AG04450 (cell line): ENCODE data around the gene MTHFD2. TPM values are rescaled to one million over a fixed set of nuclear protein-coding genes. Genes with fewer than 3 reads are reported as not detected.

Experiments
- CTCF ChIA-PET: fragments of 300-600, 350-600 bp; formaldehyde crosslinking; extraction: SDS; loops from one replicate; lab custom pipeline; 2022; ENCODE audit warnings: antibody characterized with exemption, inconsistent platforms; lab: Charles Lee
- POLR2A ChIA-PET: fragments of 350-600 bp; formaldehyde crosslinking; extraction: SDS; loops from one replicate; lab custom pipeline; 2021; ENCODE audit warnings: antibody characterized with exemption, inconsistent platforms; lab: Yijun Ruan, JAX
- DNase-seq: peaks from one replicate; pipeline ENCODE4 v3.0.0-alpha.2; 2011; ENCODE audit warnings: low read depth, low spot score
- H3K27ac ChIP-seq: one replicate; pipeline ENCODE4 v1.5.1; 2012; ENCODE audit warnings: low read depth, low read length, control low read depth
- H3K27me3 ChIP-seq: one replicate; pipeline ENCODE4 v1.6.0; 2012; ENCODE audit warnings: low read length; ENCODE audit not compliant: control insufficient read depth, insufficient read depth
- H3K4me3 ChIP-seq: 2 replicates; pipeline ENCODE4 v1.5.1; 2011; ENCODE audit warnings: mild to moderate bottlenecking, low read depth, low read length, control low read depth
- H3K9me3 ChIP-seq: 2 replicates; pipeline ENCODE4 v1.5.1; 2012; ENCODE audit warnings: low read length; ENCODE audit not compliant: control insufficient read depth, insufficient read depth
- CTCF ChIP-seq: IDR thresholded peaks from 2 replicates; pipeline ENCODE4 v1.5.1; 2011; ENCODE audit warnings: low read depth, low read length, control low read depth, inconsistent platforms
- polyA plus RNA-seq: library from polyadenylated mRNA; depleted of rRNA; stranded (reverse); fragments of >200 nt; gene quantifications from 2 replicates; pipeline ENCODE4 v1.2.3, GENCODE V29; 2011

Gene MTHFD2
- polyA plus RNA-seq, 1 experiment, result 299 TPM

GRCh38 chr2:74188696-74189095 lies 9.7 kb upstream of the MTHFD2 start:
- no peak overlapping the region for H3K4me3 ChIP-seq
- H3K9me3 ChIP-seq, result no peaks in the 10 kb centered on the region
- ChIA-PET POLR2A (interaction anchor here (1.2 to 1.5 kb wide), 2 partner anchors 10 kb away, joined by 9 read pairs; partner anchors contain the start of genes MOB1A and MTHFD2), CTCF (interaction anchor here (0.6 to 0.8 kb wide), 2 partner anchors 42 to 155 kb away, joined by 3 to 5 read pairs; no protein-coding TSS in a partner anchor)
- DNase-seq, result no peak
- H3K27me3 ChIP-seq, result peaks cover 7% of the 10 kb centered on the region
- H3K27ac ChIP-seq, result no peak overlapping the region
- no peak for TF ChIP-seq CTCF

GRCh38 chr2:74191596-74192380 lies 6.6 kb upstream of the MTHFD2 start:
- ChIA-PET CTCF (interaction anchor here (0.6 to 1.0 kb wide), 2 partner anchors 199 to 499 kb away, joined by 3 read pairs; no protein-coding TSS in a partner anchor), POLR2A (interaction anchor here (0.6 to 1.8 kb wide), 2 partner anchors 13 to 15 kb away, joined by 3 to 8 read pairs; partner anchors contain the start of gene MOB1A)
- no peak for DNase-seq
- no peaks in the 10 kb centered on the region for H3K9me3 ChIP-seq
- H3K4me3 ChIP-seq, result no peak overlapping the region
- peaks cover 9% of the 10 kb centered on the region for H3K27me3 ChIP-seq
- no peak for TF ChIP-seq CTCF
- no peak overlapping the region for H3K27ac ChIP-seq

GRCh38 chr2:74194799-74195198 lies 3.6 kb upstream of the MTHFD2 start:
- Histone ChIP-seq H3K27me3 (peaks cover 9% of the 10 kb centered on the region), H3K4me3 (no peak overlapping the region), H3K9me3 (no peaks in the 10 kb centered on the region; the same call in 1 of the 2 replicates), H3K27ac (no peak overlapping the region)
- CTCF ChIA-PET, result no interaction called here
- no peak for DNase-seq
- no peak for TF ChIP-seq CTCF
- POLR2A ChIA-PET, result no interaction called here

- Histone ChIP-seq H3K9me3 (no peaks in the 10 kb centered on the region; the same call in 1 of the 2 replicates), H3K27ac (no peak overlapping the region), H3K27me3 (peaks cover 5% of the 10 kb centered on the region), H3K4me3 (no peak overlapping the region)
- ChIA-PET POLR2A (interaction anchor here (0.6 kb wide), 1 partner anchor 36 kb away, joined by 4 read pairs; no protein-coding TSS in a partner anchor), CTCF (interaction anchor here (1.5 kb wide), 1 partner anchor 138 kb away, joined by 4 read pairs; no protein-coding TSS in a partner anchor)
- no peak for TF ChIP-seq CTCF
- no peak for DNase-seq
These were observed 1.4 kb upstream of the MTHFD2 start for GRCh38 chr2:74197049-74197448.

GRCh38 chr2:74198023-74198460 lies 373 bp upstream of the MTHFD2 start:
- POLR2A ChIA-PET, result interaction anchor here (1.1 to 2.3 kb wide), 4 partner anchors 10 to 271 kb away, joined by 3 to 25 read pairs (median 6); partner anchors contain the start of genes DGUOK and MOB1A
- no peak for TF ChIP-seq CTCF
- peaks cover 2% of the 10 kb centered on the region for H3K27me3 ChIP-seq
- no peaks in the 10 kb centered on the region; the same call in 1 of the 2 replicates for H3K9me3 ChIP-seq
- H3K27ac ChIP-seq, result no peak overlapping the region
- no peak for DNase-seq
- CTCF ChIA-PET, result interaction anchor here (2.6 kb wide), 1 partner anchor 19 kb away, joined by 13 read pairs; the partner anchor contains the start of gene MOB1A
- peak overlapping the region; percentile 97 for H3K4me3 ChIP-seq
